GM18909 (cell line): ENCODE data around the gene DDOST.
"Not testable (repeated sequence)": the region's sequence is repeated elsewhere in the genome, so short reads cannot be mapped to it uniquely, and the experiment has no call there.

ENCODE experiments used
- ATAC-seq: cut with Tn5 transposase; IDR thresholded peaks from one replicate; pipeline ENCODE4 v1.9.1; 2021; ENCODE audit warnings: mild to moderate bottlenecking; ENCODE audit not compliant: unreplicated experiment, poor library complexity

Gene DDOST

GRCh38 chr1:20693623-20694022 is 32.5 kb upstream of the DDOST start:
- ATAC-seq: no peak

DNA sequence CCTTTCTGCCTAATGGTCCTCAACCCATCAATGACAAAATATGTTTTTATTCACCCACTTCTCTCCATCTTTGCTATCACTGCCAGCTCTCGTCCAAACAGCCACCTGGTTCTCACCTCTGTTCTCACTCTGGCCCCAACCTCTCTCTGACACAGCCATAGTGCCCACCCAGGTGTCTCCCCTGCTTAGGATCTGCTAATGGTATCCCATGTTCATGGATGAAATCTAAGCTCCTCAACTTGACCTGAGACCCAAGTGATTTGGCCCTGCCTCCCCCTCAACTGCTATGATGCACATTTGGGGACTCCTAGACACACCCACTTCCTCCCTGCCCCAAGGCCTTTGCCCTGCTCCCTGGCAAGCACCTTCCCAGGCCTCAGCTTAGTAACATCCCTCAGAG is 30.7 kb upstream of the DDOST start:
- no peak for ATAC-seq

DNA sequence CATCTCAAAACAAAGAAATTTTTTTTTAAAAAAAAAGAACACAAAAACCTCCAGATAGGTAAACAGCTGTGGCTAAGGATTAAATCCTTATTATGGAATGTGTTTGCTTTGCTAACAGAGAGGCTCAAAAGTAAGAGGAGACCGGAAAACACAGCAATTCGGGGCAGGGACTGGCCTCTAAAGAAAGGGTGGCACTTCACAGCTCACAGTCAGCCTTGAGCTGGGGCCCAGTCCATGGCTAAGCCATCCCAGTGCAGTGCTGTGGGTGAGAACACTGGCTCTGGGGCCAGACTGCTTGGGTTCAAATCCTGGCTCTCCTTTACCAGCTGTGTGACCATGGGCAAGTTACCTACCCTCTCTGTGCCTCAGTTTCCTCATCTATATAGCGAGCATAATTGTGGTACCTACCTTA is 28.5 kb upstream of the DDOST start:
- no peak for ATAC-seq

DNA sequence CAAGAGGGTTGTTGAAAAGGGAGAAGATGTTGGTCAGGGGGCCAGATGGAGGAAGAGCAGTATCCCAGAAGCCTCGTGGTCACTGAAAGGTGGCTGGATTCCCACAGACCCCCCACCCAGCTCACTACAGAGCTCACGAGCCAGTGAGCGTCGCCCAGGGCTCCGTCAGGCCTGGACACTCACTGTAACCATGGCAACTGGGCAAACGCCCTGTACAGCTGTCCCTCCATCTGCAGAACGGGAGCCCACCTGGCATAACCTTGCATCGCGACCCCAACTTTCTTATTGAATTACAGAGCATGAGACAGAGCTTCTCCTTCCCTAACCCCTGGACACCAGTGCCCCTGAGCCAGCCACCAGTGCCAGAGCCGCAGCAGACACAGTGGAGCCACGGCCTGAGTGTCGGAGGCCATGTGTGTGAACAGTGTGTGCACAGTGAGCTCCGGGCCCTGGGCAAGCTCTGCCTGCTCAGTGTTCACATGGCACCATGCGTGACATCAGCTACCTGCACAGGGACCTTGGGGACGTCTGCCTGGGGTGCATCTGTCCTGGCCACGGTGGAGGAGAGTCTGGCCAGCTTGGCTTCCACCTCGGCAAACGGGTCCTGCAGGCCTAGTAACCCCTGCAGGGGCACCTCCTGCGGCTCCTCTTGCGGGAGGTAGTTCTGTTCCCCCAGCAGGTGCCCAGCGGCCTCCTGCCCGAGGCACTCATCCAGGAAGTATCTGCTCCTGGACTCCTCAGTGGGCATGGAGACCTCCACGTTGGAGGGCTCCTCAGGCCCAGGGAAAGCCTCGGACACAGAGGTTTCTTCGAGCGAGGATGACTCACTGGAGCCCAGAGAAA is 25.9 kb upstream of the DDOST start:
- no peak for ATAC-seq

GRCh38 chr1:20685741-20686140 is 24.6 kb upstream of the DDOST start:
- ATAC-seq: no peak

GRCh38 chr1:20685099-20685662 is 24.0 kb upstream of the DDOST start:
- ATAC-seq: no peak

DNA sequence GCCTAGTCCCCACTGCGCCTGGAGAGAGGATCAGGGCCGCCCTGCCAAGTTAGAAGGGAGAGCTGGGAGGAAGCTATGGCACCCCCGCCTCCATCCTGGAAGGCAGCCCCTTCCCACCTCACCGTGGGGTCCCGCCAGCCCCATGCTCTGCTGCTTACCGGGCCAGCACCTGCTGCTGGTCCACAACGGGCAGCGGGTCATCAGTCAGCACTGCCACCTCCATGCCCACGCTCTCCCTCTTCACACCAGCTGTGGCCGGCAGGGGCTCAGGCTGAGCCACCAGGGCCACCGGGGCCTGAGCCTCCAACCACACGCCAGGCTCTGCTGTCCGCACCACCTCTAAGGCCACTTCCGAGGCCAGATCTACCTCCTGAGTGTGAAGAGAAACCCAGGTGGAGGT is 23.5 kb upstream of the DDOST start:
- ATAC-seq: no peak

DNA sequence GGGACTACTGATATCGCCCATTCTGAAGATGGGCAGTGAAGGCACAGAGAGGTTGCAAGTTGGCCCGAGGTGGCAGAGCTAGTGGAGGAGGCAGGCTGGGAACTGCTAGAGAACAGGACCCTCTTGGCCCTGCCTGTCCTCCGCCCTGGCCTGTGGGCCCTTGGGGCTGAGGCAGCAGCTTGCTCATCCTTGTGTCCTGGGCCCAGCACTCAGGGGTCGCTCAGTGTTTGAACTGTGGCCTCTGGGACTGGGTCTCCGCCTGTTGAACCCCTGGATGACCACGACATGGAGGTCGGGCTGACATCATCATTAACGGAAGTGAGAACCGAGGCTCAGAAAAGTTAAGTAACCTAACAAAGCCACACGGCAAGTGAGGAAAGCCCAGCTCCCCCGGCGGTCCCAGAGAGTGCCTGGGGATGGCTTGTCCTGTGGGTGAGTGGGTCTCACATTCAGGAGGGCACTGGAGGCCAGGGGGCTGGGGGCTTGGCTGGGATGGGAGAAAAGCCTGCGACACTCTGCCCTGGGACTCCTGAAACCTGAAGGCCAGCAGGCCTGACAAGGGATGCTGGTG is 23.0 kb upstream of the DDOST start:
- ATAC-seq: no peak

DNA sequence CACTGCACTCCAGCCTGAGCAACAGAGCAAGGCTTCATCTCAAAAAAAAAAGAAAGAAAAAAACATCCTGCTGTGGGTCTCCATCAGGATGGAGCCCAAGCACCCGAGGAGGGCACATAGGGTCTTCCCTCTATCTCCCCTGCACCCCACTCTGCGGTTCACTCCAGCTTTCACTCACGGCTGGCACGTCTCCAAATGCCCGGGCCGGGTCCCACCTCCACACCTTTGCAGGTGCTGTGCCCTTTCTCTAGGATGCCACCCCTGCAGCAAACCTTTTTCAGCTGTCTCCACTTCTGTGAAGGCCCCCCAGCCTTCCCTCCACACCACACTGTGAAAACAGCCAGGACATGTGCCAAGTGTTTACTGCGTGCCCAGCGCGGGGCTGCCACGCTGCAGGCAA is 22.4 kb upstream of the DDOST start:
- no peak for ATAC-seq

DNA sequence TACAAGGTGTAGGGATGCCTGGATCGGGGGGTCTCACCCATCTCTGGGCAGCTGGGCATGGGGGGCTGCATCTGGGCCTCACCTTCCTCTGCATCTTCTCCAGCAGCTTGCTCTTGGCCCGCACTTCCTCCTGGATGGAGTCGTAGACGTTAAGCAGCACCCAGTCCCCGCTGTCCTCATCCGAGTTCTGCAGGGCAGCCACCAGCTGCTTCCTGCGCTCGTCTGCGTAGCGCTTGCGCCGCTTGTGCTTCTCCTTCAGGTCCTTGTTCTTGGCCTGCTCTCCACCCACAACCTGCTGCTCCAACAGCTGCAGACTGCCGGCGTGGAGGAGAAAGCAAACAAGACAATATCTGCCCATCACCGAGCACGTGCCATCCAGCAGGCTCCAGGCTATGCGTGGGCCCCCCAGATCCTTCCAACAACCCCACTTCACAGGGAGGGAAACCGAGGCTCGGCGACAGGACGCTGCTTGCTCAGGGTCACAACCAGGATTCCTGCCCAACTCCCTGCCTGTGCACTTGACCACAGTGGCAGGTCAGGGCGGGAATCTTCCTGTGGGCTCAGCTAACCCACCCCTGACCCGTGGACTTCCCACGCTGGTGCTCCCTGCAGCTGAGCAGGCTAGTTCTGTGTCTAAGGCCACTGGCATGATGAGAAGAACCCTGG is 21.5 kb upstream of the DDOST start:
- ATAC-seq: no peak

- ATAC-seq: no peak
Observed at GRCh38 chr1:20681999-20682398, 20.8 kb upstream of the DDOST start.

DNA sequence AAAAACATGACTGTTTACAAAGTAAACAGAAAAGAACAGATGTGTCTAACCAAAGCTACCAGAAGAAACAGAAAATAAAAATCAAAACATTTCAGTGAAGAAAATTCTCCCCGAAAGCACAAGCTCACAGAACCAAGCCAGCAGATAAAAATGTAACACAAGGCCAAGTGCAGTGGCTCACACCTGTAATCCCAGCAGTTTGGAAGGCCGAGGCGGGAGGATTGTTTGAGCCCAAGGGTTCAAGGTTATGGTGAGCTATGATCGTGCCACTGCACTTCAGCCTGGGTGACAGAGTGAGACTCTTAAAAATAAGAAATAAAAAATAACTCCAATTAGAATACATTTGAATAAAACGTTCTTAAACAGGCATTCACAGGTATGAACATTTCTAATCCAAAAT is 19.1 kb upstream of the DDOST start:
- no peak for ATAC-seq

DNA sequence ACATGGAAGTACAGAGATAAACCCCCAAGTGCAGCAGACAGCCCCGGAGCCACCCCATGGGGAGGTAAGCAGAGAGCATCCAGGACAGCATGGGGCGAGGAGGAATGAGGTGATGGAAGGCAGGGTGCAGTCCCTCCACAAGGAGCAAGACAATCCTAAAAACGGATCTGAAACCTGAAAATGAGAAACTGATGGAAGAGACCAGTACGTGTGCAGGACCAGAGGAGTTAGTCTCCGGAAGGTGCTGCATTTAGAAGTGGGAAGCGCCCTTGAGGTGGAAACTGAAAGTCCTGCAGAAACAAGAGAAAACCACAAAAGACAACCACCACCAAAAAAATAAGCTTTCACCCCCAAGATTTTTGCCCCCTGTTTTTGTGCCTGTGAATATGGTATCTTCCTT is 17.4 kb upstream of the DDOST start:
- ATAC-seq: no peak

DNA sequence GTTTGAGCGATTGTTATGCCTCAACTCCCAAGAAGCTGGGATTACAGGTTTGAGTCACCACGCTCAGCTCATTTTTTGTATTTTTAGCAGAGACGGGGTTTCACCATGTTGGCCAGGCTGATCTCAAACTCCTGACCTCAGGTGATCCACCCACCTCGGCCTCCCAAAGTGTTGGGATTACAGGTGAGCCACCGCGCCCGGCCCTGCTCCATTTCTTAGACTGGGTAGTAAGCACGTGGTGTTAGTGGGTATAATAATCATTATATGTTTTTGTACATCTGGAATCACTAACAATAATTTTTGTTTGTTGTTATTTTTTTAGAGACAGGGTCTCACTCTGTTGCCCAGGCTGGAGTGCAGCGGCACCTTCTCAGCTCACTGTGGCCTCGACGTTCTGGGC is 12.5 kb upstream of the DDOST start:
- not testable (repeated sequence) for ATAC-seq

GRCh38 chr1:20672265-20672632 is 11.1 kb upstream of the DDOST start:
- ATAC-seq: no peak

- ATAC-seq: no peak
Observed at GRCh38 chr1:20670936-20671335, 9.8 kb upstream of the DDOST start.

DNA sequence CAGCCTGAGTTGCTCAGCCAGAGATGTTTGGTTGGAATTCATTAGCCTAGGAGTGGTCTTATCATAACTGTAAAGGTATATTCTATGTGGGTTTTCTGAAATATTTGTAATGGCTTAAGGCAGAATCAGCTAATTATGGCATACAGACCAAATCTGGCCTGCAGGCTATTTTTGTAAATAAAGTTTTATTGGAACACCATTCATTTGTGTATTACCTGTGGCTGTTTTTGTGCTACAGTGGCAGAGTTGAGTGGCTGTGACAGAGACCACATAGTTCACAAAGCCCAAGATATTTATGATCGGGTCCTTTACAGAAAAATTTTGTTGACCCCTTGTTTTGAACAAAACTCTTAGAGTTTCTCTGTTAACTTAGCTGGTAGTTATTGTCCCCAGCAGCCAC is 7.4 kb upstream of the DDOST start:
- no peak for ATAC-seq

- ATAC-seq: no peak
Observed at GRCh38 chr1:20666804-20667203, 5.6 kb upstream of the DDOST start.

DNA sequence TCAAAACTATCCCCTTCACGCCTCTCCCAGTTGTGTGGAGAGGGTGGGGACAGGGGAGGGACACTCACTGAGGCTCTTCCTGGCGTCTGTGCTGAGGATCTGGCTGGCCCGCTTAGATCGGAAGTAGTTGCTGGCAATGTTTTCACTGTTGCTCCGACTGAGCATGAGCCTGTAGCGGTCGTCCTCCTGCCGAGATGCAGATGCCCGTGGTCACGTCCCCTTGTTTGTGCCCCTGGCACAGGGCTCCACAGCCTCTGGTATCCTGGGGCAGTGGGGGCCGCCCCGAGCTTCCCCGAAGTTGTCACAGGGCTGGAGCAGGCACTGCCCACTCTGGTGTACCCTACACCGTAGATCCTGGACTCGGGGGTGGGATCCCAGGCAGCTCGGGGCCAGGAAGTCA is 5.0 kb upstream of the DDOST start:
- ATAC-seq: no peak

DNA sequence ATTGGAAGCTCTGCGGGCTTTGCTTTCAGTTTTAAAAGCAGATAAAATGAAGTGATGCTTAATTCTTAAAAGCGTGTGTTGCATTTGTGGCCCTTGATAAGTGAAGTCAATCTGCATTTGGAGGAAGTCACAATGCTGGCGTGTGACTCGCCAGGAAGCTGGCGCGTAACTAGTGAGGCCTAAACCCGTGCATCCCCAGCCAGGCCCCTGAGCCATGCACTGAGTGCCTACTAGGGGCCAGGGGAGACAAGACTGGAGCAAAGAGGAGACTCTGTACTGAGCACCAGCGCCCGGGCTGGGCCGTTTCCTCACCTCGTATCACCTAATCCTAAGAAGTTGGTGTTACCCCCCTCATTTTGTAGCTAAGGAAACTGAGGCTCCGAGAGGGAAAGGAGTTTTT is 4.6 kb upstream of the DDOST start:
- ATAC-seq: no peak

GRCh38 chr1:20663969-20664715 is 3.0 kb upstream of the DDOST start:
- ATAC-seq: no peak
